ENCODE results near the gene CCDC117.

The CCDC117 gene

DNA sequence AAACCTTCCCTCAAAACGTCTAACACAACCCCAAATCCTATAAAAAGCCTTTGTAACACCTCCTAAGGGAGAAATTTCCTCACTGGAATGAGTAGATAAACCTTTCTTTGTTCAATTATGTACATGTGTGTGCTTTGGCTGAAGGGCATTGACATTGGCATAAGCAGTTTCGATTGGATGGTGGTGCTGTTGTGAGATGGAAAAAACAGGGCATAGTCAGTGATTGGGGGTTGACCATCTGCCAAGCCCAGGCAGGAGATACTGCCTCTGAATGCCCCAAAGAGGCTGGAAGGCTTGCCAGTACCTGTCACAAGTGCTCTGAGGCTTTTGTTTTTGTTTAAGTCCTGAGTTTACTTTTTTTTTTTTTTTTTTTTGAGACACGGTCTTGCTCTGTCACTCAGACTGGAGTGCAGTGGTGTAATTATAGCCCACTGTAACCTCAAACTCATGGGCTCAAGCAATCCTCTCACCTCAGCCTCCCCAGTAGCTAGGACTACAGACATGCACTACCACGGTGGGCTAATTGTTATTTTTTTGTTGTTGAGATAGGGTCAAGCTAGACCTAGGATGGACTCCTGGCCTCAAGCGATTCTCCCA is 1.2 kb upstream of the CCDC117 start:
- no peak for DNase-seq

DNA sequence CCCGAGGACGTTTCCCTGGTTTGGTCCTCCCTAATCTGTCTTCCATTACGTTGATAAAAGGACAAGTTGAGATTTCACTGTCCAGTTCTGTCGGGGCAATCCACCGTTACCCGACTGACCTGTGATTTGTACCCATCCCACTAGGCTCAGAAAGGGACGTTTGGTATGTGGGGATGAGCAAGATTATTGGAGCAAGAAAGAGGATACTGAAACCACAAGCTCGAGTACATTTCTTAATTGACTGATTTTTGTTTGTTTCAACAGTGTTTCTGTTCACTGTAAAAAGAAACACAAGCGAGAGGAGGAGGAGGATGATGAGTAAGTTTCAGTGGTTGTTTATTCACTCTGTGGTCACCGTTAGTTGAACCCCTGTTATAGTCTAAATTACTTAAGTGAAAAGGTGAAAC is 969 bp downstream of the CCDC117 start:
- DNase-seq = peak; percentile 21

DNA sequence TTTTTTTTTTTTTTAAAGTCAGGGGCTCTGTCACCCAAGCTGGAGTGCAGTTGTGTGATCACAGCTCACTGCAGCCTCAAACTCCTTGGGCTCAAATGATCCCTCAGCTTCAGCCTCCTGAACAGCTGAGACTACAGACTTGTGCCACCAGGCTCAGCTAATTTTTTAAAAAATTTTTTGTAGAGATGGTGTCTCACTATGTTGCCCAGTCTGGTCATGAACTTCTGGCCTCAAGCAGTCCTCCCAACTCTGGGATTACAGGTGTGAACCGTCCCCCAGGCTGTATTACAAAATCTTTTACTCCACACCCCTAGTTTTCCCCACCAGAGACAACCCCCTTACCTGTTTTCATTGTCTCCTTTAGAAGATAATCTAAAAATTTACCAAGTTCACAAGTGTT is 1.9 kb downstream of the CCDC117 start:
- DNase-seq = no peak

GRCh38 chr22:28779833-28780232 is 7.3 kb downstream of the CCDC117 start:
- DNase-seq = no peak

GRCh38 chr22:28780296-28780695 is 7.8 kb downstream of the CCDC117 start:
- DNase-seq = no peak

GRCh38 chr22:28783786-28784671 is 11.5 kb downstream of the CCDC117 start:
- DNase-seq = no peak

DNA sequence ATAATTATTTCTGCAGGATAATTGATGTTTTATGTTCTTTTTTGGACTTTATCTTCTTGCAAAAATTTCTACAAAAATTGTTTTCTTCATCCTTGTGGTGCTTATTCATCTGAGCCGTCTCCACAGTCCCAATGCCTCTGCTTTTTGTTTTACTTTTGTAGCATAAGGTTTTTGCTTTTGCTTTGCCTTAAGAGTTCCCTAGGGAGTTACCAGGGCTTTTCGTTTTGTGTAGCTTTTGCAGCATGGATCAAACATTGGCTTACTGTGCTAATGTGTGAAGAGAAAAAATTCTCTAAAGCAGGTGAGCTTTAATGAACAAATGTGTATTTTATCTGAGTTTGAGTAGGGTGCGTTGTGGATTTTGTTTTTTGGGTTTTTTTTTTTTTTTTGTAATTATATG is 16.1 kb downstream of the CCDC117 start:
- no peak for DNase-seq

- no peak for DNase-seq
Observed at GRCh38 chr22:28791124-28791523, 18.6 kb downstream of the CCDC117 start.

- DNase-seq = no peak
Observed at GRCh38 chr22:28791841-28792490, 19.5 kb downstream of the CCDC117 start.

- no peak for DNase-seq
Observed at GRCh38 chr22:28792491-28793383, 20.2 kb downstream of the CCDC117 start.

DNA sequence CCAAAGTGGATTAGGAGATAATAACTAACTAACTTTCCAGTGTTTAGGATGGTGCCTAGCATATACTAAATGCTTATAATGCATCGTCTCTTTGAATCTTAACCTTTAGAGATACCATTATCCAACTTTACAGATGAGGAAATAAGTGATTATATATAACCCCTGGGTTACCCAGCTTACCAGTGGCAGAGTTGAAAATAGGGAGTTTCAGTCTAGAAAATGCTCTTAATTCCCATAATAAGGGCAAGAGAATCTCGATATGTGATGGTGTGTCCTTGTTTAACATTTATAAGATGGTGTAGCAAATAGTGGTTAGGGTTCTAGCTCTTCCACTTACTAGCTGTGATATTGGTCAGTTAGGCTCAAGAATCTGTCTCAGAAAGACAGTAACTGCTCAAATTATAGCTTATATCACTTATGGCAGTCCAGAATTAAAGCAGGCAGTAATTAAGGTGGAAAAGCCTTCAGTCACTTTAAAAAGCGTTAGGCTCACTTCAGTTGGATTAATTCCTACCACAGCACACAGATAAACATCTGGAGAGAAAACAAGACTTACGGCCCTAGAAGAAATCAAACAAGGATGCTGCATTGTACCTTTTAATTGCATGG is 21.6 kb downstream of the CCDC117 start:
- no peak for DNase-seq

DNA sequence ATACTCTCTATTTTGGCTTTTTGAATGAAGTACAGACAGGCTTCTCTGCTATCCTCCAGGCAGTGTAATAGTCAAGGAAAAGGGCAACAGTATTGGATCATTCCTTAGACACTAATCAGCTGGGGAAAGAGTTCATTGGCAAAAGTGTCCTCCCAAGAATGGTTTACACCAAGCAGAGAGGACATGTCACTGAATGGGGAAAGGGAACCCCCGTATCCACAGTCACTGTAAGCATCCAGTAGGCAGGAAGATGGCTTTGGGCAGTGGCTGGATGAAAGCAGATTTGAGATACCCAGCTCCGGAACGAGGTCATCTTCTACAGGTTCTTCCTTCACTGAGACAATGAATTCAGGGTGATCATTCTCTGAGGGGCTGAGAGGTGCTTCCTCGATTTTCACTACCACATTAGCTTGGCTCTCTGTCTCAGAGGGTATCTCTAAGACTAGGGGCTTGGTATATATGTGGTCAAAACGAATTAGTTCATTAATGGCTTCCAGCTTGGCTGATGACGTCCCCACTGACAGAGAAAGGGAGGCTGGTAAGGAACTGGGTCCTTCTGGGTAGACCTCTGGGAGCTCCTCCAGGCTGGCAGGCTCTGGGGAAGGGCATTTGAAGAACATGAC is 22.7 kb downstream of the CCDC117 start:
- no peak for DNase-seq

- DNase-seq = no peak
Observed at GRCh38 chr22:28795932-28796856, 23.7 kb downstream of the CCDC117 start.

DNA sequence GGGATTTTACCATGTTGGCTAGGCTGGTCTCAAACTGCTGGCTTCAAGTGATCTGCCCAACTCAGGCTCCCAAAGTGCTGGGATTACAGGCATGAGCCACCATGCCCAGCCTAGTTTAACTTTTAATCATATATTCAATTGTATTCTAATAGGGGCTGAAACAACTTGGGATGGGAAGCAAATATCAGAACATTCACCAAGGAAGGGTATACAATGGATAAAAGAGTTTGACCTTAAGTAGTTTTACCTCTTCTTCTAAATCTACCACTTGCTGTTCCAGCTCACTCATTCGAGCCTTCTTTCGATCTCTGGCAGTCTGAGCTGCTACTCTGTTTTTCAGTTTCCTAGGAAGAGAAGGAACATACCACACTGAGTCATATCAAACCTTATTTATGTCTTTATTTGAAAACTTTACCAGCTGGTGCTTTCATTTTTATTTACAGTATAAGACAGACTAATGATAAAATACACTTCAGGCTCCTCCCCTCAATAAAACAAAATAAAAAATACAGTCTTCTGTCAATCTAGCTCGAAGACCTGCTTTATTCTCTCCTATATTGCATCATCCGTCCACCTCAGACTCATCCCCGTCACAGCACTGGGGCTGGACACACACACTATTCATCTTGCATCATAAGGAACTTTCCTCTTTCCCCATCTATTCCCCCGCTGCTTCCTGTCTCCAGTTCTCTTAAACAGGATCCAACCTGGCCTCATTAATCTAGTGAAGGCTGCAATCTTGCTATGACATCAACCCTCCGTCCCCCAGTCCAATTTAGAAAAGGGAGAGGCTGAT is 26.5 kb downstream of the CCDC117 start:
- peak; percentile 97 for DNase-seq

DNA sequence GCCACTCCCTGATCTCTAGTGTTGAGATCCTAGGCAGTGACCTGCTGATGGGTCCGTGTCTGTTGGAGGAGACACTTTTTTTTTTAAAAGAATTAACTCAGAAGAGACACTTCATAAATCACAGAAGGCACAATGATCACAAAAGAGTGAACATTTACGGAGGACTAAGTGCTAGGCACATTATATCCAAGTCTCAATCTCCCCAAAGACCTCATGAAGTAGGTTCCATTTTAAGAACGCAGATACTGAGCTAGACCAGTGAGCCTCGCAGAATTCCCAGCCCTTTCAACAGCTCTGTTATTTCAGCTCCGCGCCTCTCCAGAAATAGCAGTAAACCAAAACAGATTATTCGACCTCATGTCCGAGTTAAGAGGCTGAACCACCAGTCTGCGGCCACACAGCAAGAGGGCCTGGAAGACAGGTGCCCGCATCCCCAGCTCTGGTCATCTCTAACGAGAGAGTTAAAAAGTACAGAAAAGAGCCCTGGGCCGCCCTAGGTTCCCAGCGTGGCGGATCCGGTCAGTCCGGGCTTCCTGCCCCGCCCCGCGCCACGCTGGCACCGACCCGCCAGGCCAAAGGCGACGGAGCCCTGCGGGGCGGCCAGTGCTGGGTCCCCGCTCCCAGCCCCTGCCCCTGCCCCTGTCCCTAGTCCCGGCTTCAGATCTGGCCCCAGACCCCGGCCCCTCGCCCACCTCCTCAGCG is 27.3 kb downstream of the CCDC117 start:
- peak; percentile 54 for DNase-seq

GRCh38 chr22:28800308-28801041 is 28.0 kb downstream of the CCDC117 start, which contains the start of gene XBP1:
Gene XBP1, minus strand, starts transcription at chr22:28800569.
- peak; percentile 95 for DNase-seq

DNA sequence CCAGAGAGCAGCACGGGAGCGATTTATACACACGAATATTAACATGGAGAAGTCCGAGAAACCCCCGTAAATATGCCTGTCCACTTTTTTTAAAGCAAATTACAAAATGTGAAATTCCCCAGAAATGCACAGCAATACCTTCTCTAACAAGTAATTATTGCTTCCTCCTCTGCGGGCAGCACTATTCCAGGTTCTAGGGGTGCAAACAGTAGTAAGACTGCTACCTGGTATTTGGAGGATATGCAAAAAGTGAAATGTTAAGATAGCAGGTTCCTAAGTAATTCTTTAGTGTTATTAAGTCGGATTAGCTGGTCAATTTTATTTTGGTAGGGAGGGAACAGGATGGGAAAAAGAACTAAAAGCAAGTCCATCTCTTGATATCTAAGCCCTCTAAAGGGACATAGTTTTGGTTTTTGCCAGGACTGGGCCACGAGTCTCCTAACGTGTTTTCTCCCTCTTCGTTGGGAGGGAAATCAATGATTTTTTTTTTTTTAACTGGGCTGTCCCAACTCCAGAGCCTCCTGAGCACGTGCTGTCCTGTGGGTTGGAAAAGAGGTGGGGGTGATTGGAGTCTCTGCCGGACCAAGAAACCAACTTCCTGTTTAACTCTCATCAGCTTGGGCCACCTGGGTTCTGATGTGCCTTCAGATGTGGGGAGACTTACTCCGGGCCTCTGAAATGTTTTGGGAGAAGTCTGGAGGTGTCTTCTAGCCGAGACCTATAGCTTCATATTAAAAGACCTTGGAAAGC is 29.5 kb downstream of the CCDC117 start:
- no peak for DNase-seq

Data from fibroblast of upper back skin (primary cell).